ENCODE results near the gene ENAH. TPM values are rescaled to one million over a fixed set of nuclear protein-coding genes. Genes with fewer than 3 reads are reported as not detected.
"Not testable (repeated sequence)": the region's sequence is repeated elsewhere in the genome, so short reads cannot be mapped to it uniquely, and the experiment has no call there.

The ENAH gene
- total RNA-seq, 2 donors from 2014 or later = 50.5 to 59.5 TPM

- no peaks in the 10 kb centered on the region for H3K9me3 ChIP-seq
- peaks cover 0 to 21% of the 10 kb centered on the region in 2 donors for H3K4me1 ChIP-seq
- H3K36me3 ChIP-seq = no peaks in the 10 kb centered on the region
- H3K27me3 ChIP-seq = no peaks in the 10 kb centered on the region
- peak overlapping the region in 1 of 2 donors; percentile 2 for H3K27ac ChIP-seq
- TF ChIP-seq, protein P1, sequence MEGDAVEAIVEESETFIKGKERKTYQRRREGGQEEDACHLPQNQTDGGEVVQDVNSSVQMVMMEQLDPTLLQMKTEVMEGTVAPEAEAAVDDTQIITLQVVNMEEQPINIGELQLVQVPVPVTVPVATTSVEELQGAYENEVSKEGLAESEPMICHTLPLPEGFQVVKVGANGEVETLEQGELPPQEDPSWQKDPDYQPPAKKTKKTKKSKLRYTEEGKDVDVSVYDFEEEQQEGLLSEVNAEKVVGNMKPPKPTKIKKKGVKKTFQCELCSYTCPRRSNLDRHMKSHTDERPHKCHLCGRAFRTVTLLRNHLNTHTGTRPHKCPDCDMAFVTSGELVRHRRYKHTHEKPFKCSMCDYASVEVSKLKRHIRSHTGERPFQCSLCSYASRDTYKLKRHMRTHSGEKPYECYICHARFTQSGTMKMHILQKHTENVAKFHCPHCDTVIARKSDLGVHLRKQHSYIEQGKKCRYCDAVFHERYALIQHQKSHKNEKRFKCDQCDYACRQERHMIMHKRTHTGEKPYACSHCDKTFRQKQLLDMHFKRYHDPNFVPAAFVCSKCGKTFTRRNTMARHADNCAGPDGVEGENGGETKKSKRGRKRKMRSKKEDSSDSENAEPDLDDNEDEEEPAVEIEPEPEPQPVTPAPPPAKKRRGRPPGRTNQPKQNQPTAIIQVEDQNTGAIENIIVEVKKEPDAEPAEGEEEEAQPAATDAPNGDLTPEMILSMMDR (IDR thresholded peaks at IDR 0.05) = no peak
- no peak for DNase-seq (ENCODE audit: low spot score)
- H3K4me3 ChIP-seq = no peak overlapping the region
These were observed 35.0 kb downstream of the ENAH start for GRCh38 chr1:225617956-225618355.

DNA sequence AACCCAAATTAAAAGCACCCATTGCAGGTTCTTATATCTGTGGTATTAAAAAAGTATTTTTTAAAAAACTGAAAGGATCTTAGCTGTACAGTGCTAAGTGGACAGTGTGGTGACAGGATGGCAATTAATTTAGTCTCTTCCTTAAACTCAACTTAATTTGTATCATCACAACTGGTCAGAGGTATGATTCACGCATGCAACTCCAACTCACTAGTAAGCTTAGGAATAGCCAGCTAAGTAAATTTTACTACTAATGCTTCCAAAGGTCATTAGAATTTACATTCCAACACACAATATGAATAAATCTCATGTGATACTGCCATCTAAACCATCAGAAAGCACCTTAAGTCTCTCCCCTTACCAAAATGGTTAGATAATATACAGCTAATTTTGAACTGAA lies 35.4 kb downstream of the ENAH start:
- Histone ChIP-seq H3K9me3 (no peaks in the 10 kb centered on the region), H3K27me3 (no peaks in the 10 kb centered on the region), H3K36me3 (no peaks in the 10 kb centered on the region), H3K4me1 (peaks cover 0 to 24% of the 10 kb centered on the region in 2 donors), H3K4me3 (no peak overlapping the region), H3K27ac (peak overlapping the region in 1 of 2 donors; percentile 2)
- TF ChIP-seq, protein P1 (IDR thresholded peaks at IDR 0.05) = no peak
- no peak for DNase-seq (ENCODE audit: low spot score)

DNA sequence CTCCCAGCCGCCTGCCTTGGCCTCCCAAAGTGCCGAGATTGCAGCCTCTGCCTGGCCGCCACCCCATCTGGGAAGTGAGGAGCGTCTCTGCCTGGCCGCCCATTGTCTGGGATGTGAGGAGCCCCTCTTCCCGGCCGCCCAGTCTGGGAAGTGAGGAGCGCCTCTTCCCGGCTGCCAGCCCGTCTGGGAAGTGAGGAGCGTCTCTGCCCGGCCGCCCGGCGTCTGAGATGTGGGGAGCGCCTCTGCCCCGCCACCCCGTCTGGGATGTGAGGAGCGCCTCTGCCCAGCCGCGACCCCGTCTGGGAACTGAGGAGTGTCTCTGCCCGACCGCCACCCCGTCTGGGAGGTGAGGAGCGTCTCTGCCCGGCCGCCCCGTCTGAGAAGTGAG lies 37.5 kb downstream of the ENAH start:
- not testable (repeated sequence) for H3K4me3 ChIP-seq; H3K9me3 ChIP-seq; H3K36me3 ChIP-seq; H3K27me3 ChIP-seq; H3K27ac ChIP-seq; DNase-seq (ENCODE audit: low spot score)
- H3K4me1 ChIP-seq = peaks cover 0 to 35% of the 10 kb centered on the region in 2 donors

- Histone ChIP-seq H3K27ac (peak overlapping the region; percentile 2 to 28), H3K4me3 (no peak overlapping the region), H3K9me3 (no peaks in the 10 kb centered on the region), H3K36me3 (no peaks in the 10 kb centered on the region), H3K4me1 (peaks cover 0 to 24% of the 10 kb centered on the region in 2 donors), H3K27me3 (no peaks in the 10 kb centered on the region)
- TF ChIP-seq, protein P1 (IDR thresholded peaks at IDR 0.05) = no peak
- DNase-seq (ENCODE audit: low spot score) = no peak
These were observed 39.9 kb downstream of the ENAH start for GRCh38 chr1:225613006-225613405.

GRCh38 chr1:225612287-225612686 lies 40.6 kb downstream of the ENAH start:
- peaks cover 0 to 22% of the 10 kb centered on the region in 2 donors for H3K4me1 ChIP-seq
- no peaks in the 10 kb centered on the region for H3K36me3 ChIP-seq
- TF ChIP-seq, protein P1 (IDR thresholded peaks at IDR 0.05) = no peak
- no peak overlapping the region for H3K4me3 ChIP-seq
- no peak for DNase-seq (ENCODE audit: low spot score)
- H3K27me3 ChIP-seq = no peaks in the 10 kb centered on the region
- H3K27ac ChIP-seq = peak overlapping the region; percentile 8 to 28
- no peaks in the 10 kb centered on the region for H3K9me3 ChIP-seq

DNA sequence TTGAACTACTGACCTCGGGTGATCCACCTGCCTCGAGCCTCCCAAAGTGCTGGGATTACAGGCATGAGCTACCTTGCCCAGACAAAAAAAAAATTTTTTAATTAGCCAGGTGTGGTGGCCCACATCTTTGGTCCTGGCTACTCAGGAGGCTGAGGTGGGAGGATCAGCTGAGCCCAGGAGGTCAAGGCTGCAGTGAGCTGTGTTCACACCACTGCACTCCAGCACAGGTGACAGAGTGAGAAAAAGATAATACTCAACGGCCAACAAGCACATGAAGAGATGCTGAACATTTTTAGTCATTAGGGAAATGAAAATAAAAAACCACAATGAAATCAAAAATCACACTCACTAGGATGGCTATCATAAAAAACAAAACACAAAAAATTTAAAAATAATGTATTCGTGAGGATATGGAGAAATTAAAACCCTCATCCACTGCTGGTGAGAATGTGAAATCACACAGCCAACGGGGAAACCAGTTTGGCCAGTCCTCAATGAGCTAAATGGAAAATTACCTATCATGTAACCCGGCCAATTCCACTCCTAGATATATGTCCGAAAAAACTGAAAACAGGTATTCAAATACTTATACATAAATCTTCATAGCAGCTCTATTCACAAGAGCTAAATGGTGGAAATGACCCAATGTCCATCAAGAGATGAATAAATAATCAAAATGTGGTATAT lies 41.2 kb downstream of the ENAH start:
- DNase-seq (ENCODE audit: low spot score) = no peak
- Histone ChIP-seq H3K27me3 (no peaks in the 10 kb centered on the region), H3K36me3 (no peaks in the 10 kb centered on the region), H3K27ac (peak overlapping the region; percentile 8 to 28), H3K4me1 (peaks cover 0 to 18% of the 10 kb centered on the region in 2 donors), H3K9me3 (no peaks in the 10 kb centered on the region), H3K4me3 (no peak overlapping the region)
- TF ChIP-seq, protein P1 (IDR thresholded peaks at IDR 0.05) = no peak
